SJCRH30 (cell line): ENCODE data around the gene KPNA1. TPM values are rescaled to one million over a fixed set of nuclear protein-coding genes. Genes with fewer than 3 reads are reported as not detected.
A peak's percentile ranks its signal among the peaks of the same experiment; 100 is the strongest.

Source experiments
- DNase-seq, 2 experiments: peaks; one replicate each; pipeline ENCODE4 v3.0.0-alpha.2; 2015 to 2020
- H3K27ac ChIP-seq: fragments of 250-450 bp; sonication (Bioruptor Pico); 2 replicates; pipeline ENCODE4 v1.5.1; 2020; ENCODE audit warnings: mild to moderate bottlenecking, moderate library complexity
- H3K27me3 ChIP-seq: fragments of 250-450 bp; sonication (Bioruptor Pico); 2 replicates; pipeline ENCODE4 v1.5.1; 2020; ENCODE audit warnings: mild to moderate bottlenecking, moderate library complexity
- H3K36me3 ChIP-seq: fragments of 250-450 bp; sonication (Bioruptor Pico); 2 replicates; pipeline ENCODE4 v1.5.1; 2020; ENCODE audit warnings: mild to moderate bottlenecking, moderate library complexity
- H3K4me1 ChIP-seq: fragments of 250-450 bp; sonication (Bioruptor Pico); 2 replicates; pipeline ENCODE4 v1.5.1; 2020; ENCODE audit warnings: mild to moderate bottlenecking, moderate library complexity
- H3K4me3 ChIP-seq: fragments of 250-450 bp; sonication (Bioruptor Pico); 2 replicates; pipeline ENCODE4 v1.5.1; 2020; ENCODE audit warnings: mild to moderate bottlenecking, moderate library complexity
- H3K9me3 ChIP-seq: fragments of 250-450 bp; sonication (Bioruptor Pico); replicated peaks from 2 replicates; pipeline ENCODE4 v1.5.1; 2020; ENCODE audit warnings: mild to moderate bottlenecking, moderate library complexity
- total RNA-seq: library from RNA; depleted of rRNA; stranded (reverse); fragments of >200 nt; shearing (Covaris generic); gene quantifications from 2 replicates; pipeline ENCODE4 v1.2.3, GENCODE V29; 2014; rRNA removed

The KPNA1 gene
- total RNA-seq, 1 experiment from 2014 or later, result 43.6 TPM

GRCh38 chr3:122382888-122383666, 131.7 kb downstream of the KPNA1 start, which contains the start of gene MIX23:
Gene MIX23 (minus strand): TSS chr3:122383231. CDS start chr3:122383224, 7 bp downstream.
- H3K9me3 ChIP-seq, result no peaks in the 10 kb centered on the region
- peak; percentile 90 to 93 for DNase-seq

GRCh38 chr3:122377975-122378374, 136.8 kb downstream of the KPNA1 start:
- peaks cover 6% of the 10 kb centered on the region; the same call in 1 of the 2 replicates for H3K36me3 ChIP-seq
- no peaks in the 10 kb centered on the region for H3K27me3 ChIP-seq
- H3K9me3 ChIP-seq, result no peaks in the 10 kb centered on the region
- H3K4me1 ChIP-seq, result 0 out of 2 replicates have a peak, but pooled peaks cover 2% of the 10 kb centered on the region
- no peak for DNase-seq
- H3K27ac ChIP-seq, result no peak overlapping the region
- no peak overlapping the region for H3K4me3 ChIP-seq

More at GRCh38 chr3:122382888-122383666, 131.7 kb downstream of the KPNA1 start, which contains the start of gene MIX23:
- Histone ChIP-seq H3K36me3 (0 out of 2 replicates have a peak, but pooled peaks cover 4% of the 10 kb centered on the region), H3K27me3 (no peaks in the 10 kb centered on the region), H3K4me1 (peaks cover 6% of the 10 kb centered on the region; the same call in 1 of the 2 replicates), H3K27ac (peak within 1 kb of the TSS; percentile 64), H3K4me3 (peak within 1 kb of the TSS; percentile 71)

- no peak overlapping the region for H3K4me3 ChIP-seq
Observed at GRCh38 chr3:122374034-122374433, 140.7 kb downstream of the KPNA1 start.

More at GRCh38 chr3:122374034-122374433, 140.7 kb downstream of the KPNA1 start:
- Histone ChIP-seq H3K4me1 (no peaks in the 10 kb centered on the region), H3K36me3 (peaks cover 19% of the 10 kb centered on the region), H3K27ac (no peak overlapping the region), H3K27me3 (no peaks in the 10 kb centered on the region), H3K9me3 (no peaks in the 10 kb centered on the region)
- DNase-seq, result no peak

Other genes starting within 250 kb of the KPNA1 start
- not detected in 2 replicates for gene CSTA, start 189.7 kb downstream of the KPNA1 start, total RNA-seq
- 111 and 112 TPM in 2 replicates for gene MIX23, start 131.7 kb downstream of the KPNA1 start, total RNA-seq
- gene FAM162A, start 130.8 kb downstream of the KPNA1 start, total RNA-seq, result 73.0 and 80.6 TPM in 2 replicates
- gene WDR5B, start 98.9 kb downstream of the KPNA1 start, total RNA-seq, result 4.6 and 5.6 TPM in 2 replicates
- 12.1 and 14.1 TPM in 2 replicates for gene PARP9, start 49.4 kb upstream of the KPNA1 start, total RNA-seq
- 12.7 and 13.1 TPM in 2 replicates for gene DTX3L, start 49.4 kb upstream of the KPNA1 start, total RNA-seq
- 0.08 and 0.28 TPM in 2 replicates for gene PARP15, start 62.7 kb upstream of the KPNA1 start, total RNA-seq
- 0.61 and 0.81 TPM in 2 replicates for gene PARP14, start 165.9 kb upstream of the KPNA1 start, total RNA-seq